OCI-LY3 (cell line): ENCODE results near the gene CDK15.

ENCODE experiments used
- H2AFZ ChIP-seq: fragments of 200-600, 300-600 bp; shearing (Covaris generic); 2 replicates; pipeline ENCODE4 v1.6.0; 2014; ENCODE audit warnings: antibody characterized with exemption, low read depth, low read length
- H3K27ac ChIP-seq: fragments of 200-600, 300-600 bp; sonication (generic); 2 replicates; pipeline ENCODE4 v1.5.1; 2014; ENCODE audit warnings: mild to moderate bottlenecking, low read length, moderate library complexity, mixed read lengths
- H3K27me3 ChIP-seq: fragments of 200-600, 300-600 bp; sonication (generic); 2 replicates; pipeline ENCODE4 v1.6.1; 2014; ENCODE audit warnings: low read depth, low read length, mixed read lengths
- H3K36me3 ChIP-seq: fragments of 200-600, 300-600 bp; sonication (generic); replicated peaks from 2 replicates; pipeline ENCODE3; 2014; ENCODE audit warnings: low read depth, low read length, mixed read lengths
- H3K4me1 ChIP-seq: fragments of 300-600, 200-600 bp; sonication (generic); 2 replicates; pipeline ENCODE4 v1.6.1; 2014; ENCODE audit warnings: low read length, mixed read lengths
- H3K4me2 ChIP-seq: fragments of 200-600, 300-600 bp; sonication (generic); 2 replicates; pipeline ENCODE4 v1.6.1; 2014; ENCODE audit warnings: low read length, mixed read lengths
- H3K4me3 ChIP-seq: fragments of 300-600, 200-600 bp; sonication (generic); 2 replicates; pipeline ENCODE4 v1.5.1; 2014; ENCODE audit warnings: antibody characterized with exemption, mild to moderate bottlenecking, low read length, moderate library complexity
- H3K79me2 ChIP-seq: fragments of 300-600, 200-600 bp; shearing (Covaris generic); 2 replicates; pipeline ENCODE4 v1.6.1; 2014; ENCODE audit warnings: mild to moderate bottlenecking, low read length, mixed read lengths
- H3K9ac ChIP-seq: fragments of 300-600, 200-600 bp; shearing (Covaris generic); 2 replicates; pipeline ENCODE4 v1.6.0; 2014; ENCODE audit warnings: mild to moderate bottlenecking, low read length, moderate library complexity
- H3K9me3 ChIP-seq: fragments of 200-600, 300-600 bp; shearing (Covaris generic); 2 replicates; pipeline ENCODE4 v1.6.1; 2014; ENCODE audit warnings: low read length, mixed read lengths; ENCODE audit not compliant: insufficient read depth
- H4K20me1 ChIP-seq: fragments of 200-600, 300-600 bp; sonication (generic); 2 replicates; pipeline ENCODE4 v1.6.1; 2016; ENCODE audit warnings: low read length, mixed read lengths; ENCODE audit not compliant: insufficient read depth
- EZH2phosphoT487 ChIP-seq: fragments of 200-600 bp; shearing (Covaris generic); IDR thresholded peaks from 2 replicates; pipeline ENCODE4 v1.6.1; 2018; ENCODE audit warnings: antibody characterized with exemption, mixed run types, low read depth
- TF ChIP-seq, protein P1 (sequence below): fragments of 200-600, 300-600 bp; sonication (generic); IDR thresholded peaks from 2 replicates; pipeline ENCODE4 v1.5.1; 2014; ENCODE audit warnings: antibody characterized with exemption, low read length, low read depth

CDK15 gene

DNA sequence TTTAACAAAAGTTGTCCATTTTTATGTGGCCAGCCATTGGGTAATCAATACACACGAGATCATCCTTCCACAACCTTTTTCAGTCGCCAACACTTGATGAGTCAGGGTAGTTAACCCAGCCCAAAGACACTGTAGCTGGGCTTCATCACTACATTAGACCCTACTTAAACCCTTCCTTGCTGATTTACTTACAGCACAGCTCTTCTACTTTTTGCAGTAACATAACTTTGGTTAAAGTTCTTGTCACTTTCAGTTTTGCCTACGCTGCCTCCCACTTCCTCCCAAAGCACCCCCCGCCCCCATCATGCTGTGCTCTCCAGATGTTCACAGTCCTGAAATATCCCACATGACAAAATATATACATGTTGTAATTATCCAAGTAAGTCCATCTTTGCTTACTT lies 103.6 kb downstream of the CDK15 start:
- H3K4me3 ChIP-seq: peak overlapping the region; percentile 68
- H3K27ac ChIP-seq: peak overlapping the region; percentile 62
- H3K27me3 ChIP-seq: no peaks in the 10 kb centered on the region
- peak overlapping the region; percentile 84 for H3K4me2 ChIP-seq
- H4K20me1 ChIP-seq: no peaks in the 10 kb centered on the region
- H3K79me2 ChIP-seq: no peaks in the 10 kb centered on the region
- H3K36me3 ChIP-seq: no peaks in the 10 kb centered on the region
- no peaks in the 10 kb centered on the region for H3K9me3 ChIP-seq
- H2AFZ ChIP-seq: peak overlapping the region; percentile 96
- H3K4me1 ChIP-seq: peaks cover 17% of the 10 kb centered on the region
- TF ChIP-seq, protein P1, sequence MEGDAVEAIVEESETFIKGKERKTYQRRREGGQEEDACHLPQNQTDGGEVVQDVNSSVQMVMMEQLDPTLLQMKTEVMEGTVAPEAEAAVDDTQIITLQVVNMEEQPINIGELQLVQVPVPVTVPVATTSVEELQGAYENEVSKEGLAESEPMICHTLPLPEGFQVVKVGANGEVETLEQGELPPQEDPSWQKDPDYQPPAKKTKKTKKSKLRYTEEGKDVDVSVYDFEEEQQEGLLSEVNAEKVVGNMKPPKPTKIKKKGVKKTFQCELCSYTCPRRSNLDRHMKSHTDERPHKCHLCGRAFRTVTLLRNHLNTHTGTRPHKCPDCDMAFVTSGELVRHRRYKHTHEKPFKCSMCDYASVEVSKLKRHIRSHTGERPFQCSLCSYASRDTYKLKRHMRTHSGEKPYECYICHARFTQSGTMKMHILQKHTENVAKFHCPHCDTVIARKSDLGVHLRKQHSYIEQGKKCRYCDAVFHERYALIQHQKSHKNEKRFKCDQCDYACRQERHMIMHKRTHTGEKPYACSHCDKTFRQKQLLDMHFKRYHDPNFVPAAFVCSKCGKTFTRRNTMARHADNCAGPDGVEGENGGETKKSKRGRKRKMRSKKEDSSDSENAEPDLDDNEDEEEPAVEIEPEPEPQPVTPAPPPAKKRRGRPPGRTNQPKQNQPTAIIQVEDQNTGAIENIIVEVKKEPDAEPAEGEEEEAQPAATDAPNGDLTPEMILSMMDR: no peak
- H3K9ac ChIP-seq: peak overlapping the region; percentile 39; the same call in 1 of the 2 replicates

DNA sequence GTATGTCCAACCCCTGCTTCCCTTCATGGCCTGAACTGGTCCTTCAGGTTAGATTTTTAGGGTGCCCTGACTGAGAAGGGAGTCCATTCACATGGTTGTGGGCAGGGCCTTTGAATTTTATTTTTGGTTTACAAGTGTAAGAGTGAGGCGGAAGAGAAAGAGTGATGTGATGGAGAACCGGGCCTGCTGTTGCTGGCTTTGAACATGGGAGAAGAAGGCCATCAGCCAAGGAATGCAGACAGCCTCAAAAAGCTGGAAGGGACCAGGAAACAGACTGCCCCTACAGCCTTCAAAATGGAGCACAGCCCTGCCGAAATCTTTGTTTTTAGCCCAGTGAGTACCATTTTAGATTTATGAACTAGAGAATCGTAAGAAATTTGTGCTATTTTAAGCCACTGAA lies 105.0 kb downstream of the CDK15 start:
- no peak overlapping the region for H2AFZ ChIP-seq
- H3K27ac ChIP-seq: no peak overlapping the region
- TF ChIP-seq EZH2phosphoT487: no peak
- TF ChIP-seq, protein P1: no peak
- H3K4me2 ChIP-seq: no peak overlapping the region
- H3K36me3 ChIP-seq: no peaks in the 10 kb centered on the region
- no peaks in the 10 kb centered on the region for H4K20me1 ChIP-seq
- no peak overlapping the region for H3K4me3 ChIP-seq
- H3K27me3 ChIP-seq: no peaks in the 10 kb centered on the region
- H3K9me3 ChIP-seq: no peaks in the 10 kb centered on the region
- peaks cover 23% of the 10 kb centered on the region for H3K4me1 ChIP-seq
- no peak overlapping the region for H3K9ac ChIP-seq
- H3K79me2 ChIP-seq: no peaks in the 10 kb centered on the region

DNA sequence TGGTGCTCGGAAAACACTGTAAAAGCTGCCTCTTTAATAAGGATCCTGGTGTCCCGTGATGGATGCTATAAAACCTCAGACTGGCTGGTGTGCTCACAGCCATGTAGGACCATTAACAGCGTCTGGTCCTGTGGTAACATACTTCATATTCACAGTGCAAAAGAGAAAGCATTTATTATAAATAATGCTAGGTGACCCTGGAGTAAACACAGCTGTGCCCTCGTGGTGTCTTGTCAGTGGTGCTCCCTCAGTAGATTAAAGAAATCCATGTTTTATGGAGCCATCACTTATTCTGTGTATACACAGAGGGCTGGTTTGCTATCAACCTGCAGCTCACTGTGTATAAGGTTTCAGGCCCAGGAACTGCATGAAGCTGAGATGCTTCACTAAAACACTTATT lies 106.9 kb downstream of the CDK15 start:
- Histone ChIP-seq H3K9ac (no peak overlapping the region), H3K36me3 (no peaks in the 10 kb centered on the region), H2AFZ (no peak overlapping the region), H3K27me3 (no peaks in the 10 kb centered on the region), H3K79me2 (no peaks in the 10 kb centered on the region), H3K4me2 (no peak overlapping the region), H4K20me1 (no peaks in the 10 kb centered on the region), H3K27ac (no peak overlapping the region), H3K4me1 (peaks cover 23% of the 10 kb centered on the region), H3K9me3 (no peaks in the 10 kb centered on the region), H3K4me3 (no peak overlapping the region)
- TF ChIP-seq, protein P1: no peak
- TF ChIP-seq EZH2phosphoT487: no peak

DNA sequence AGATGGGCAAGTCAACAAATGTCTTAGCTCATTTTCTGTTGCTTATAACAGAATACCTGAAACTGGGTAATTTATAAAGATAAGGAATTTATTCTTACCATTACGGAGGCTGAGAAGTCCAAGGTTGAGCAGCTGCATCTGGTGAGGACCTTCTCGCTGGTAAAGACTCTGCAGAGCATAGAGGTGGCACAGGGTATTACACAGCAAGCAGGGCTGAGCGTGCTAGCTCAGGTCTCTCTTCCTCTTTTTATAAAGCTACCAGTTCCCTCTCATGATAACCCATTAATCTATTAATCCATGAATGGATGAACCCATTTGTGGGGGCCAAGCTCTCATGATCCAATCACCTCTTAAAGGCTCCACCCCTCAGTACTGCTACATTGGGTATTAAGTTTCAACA lies 109.1 kb downstream of the CDK15 start:
- Histone ChIP-seq H3K27ac (no peak overlapping the region), H3K27me3 (no peaks in the 10 kb centered on the region), H3K4me2 (peak overlapping the region; percentile 11; the same call in 1 of the 2 replicates), H2AFZ (no peak overlapping the region), H4K20me1 (no peaks in the 10 kb centered on the region), H3K9me3 (no peaks in the 10 kb centered on the region), H3K4me1 (peaks cover 10% of the 10 kb centered on the region), H3K4me3 (no peak overlapping the region), H3K36me3 (no peaks in the 10 kb centered on the region), H3K9ac (no peak overlapping the region), H3K79me2 (no peaks in the 10 kb centered on the region)
- TF ChIP-seq EZH2phosphoT487: no peak
- TF ChIP-seq, protein P1: peak; percentile 29
